ENCODE data around the gene TSGA10IP. TPM values are rescaled to one million over a fixed set of nuclear protein-coding genes. Genes with fewer than 3 reads are reported as not detected.

The TSGA10IP gene
- polyA plus RNA-seq, 1 donor (not counting 4 experiments of a cell fraction or from before 2014, with no cell fraction given) = not detected

- no peaks in the 10 kb centered on the region for H3K27me3 ChIP-seq (ENCODE audit: control insufficient read depth, extremely low read depth, insufficient read depth, low read length)
- H3K36me3 ChIP-seq (ENCODE audit: control insufficient read depth in 2 of 2, extremely low read depth in 1 of 2, insufficient read depth in 2 of 2, low read length in 2 of 2) = peaks cover 23 to 27% of the 10 kb centered on the region in 2 experiments
- dilution Hi-C loops (cut with MboI; ENCODE audit: extremely low pct_ligation_motif_present, low sequenced_read_pairs) = no loop called here
- H3K9me3 ChIP-seq (ENCODE audit: control insufficient read depth, low read depth, low read length) = no peaks in the 10 kb centered on the region
- peaks cover 9% of the 10 kb centered on the region for H3K4me1 ChIP-seq (ENCODE audit: control insufficient read depth, extremely low read depth, insufficient read depth, low read length)
- no peak overlapping the region for H3K4me2 ChIP-seq (ENCODE audit: control insufficient read depth, extremely low read depth, insufficient read depth, low read depth, low read length)
- TF ChIP-seq EZH2 (IDR thresholded peaks at IDR 0.05; ENCODE audit: low read length) (no peak), CTCF (optimal IDR thresholded peaks at IDR 0.05 in 1 of 3, IDR thresholded peaks at IDR 0.05 in 1 of 3, conservative IDR thresholded peaks at IDR 0.05 in 1 of 3; ENCODE audit: extremely low read depth in 1 of 3, insufficient read depth in 2 of 3, low read length in 3 of 3) (no peak)
- no peak overlapping the region for H3K4me3 ChIP-seq (ENCODE audit: control insufficient read depth in 2 of 3, extremely low read depth in 1 of 3, insufficient read depth in 2 of 3, low read depth in 1 of 3, low read length in 3 of 3)
- H3K9ac ChIP-seq (ENCODE audit: control insufficient read depth, extremely low read depth, insufficient read depth, low read length) = no peak overlapping the region
- no peaks in the 10 kb centered on the region for H4K20me1 ChIP-seq (ENCODE audit: control insufficient read depth, extremely low read depth, insufficient read depth, low read length)
- H3K9me1 ChIP-seq (ENCODE audit: control insufficient read depth, extremely low read depth, insufficient read depth, low read length) = peaks cover 3% of the 10 kb centered on the region
- DNase-seq (ENCODE audit: low read depth, low spot score) = no peak
- no peak overlapping the region for H2AFZ ChIP-seq (ENCODE audit: control insufficient read depth, low read length)
- H3K27ac ChIP-seq (ENCODE audit: control insufficient read depth, insufficient read depth, low read length) = no peak overlapping the region
- no peak for FAIRE-seq
- no peaks in the 10 kb centered on the region for H3K79me2 ChIP-seq (ENCODE audit: control insufficient read depth, insufficient read depth, low read length)
Measured at GRCh38 chr11:65975771-65976170, 30.5 kb downstream of the TSGA10IP start.

- Histone ChIP-seq H3K4me3 (ENCODE audit: control insufficient read depth in 2 of 3, extremely low read depth in 1 of 3, insufficient read depth in 2 of 3, low read depth in 1 of 3, low read length in 3 of 3) (no peak overlapping the region), H3K4me1 (ENCODE audit: control insufficient read depth, extremely low read depth, insufficient read depth, low read length) (peaks cover 9% of the 10 kb centered on the region), H2AFZ (ENCODE audit: control insufficient read depth, low read length) (no peak overlapping the region), H3K9me1 (ENCODE audit: control insufficient read depth, extremely low read depth, insufficient read depth, low read length) (peaks cover 3% of the 10 kb centered on the region), H4K20me1 (ENCODE audit: control insufficient read depth, extremely low read depth, insufficient read depth, low read length) (no peaks in the 10 kb centered on the region), H3K27me3 (ENCODE audit: control insufficient read depth, extremely low read depth, insufficient read depth, low read length) (no peaks in the 10 kb centered on the region), H3K36me3 (ENCODE audit: control insufficient read depth in 2 of 2, extremely low read depth in 1 of 2, insufficient read depth in 2 of 2, low read length in 2 of 2) (peaks cover 23 to 27% of the 10 kb centered on the region in 2 experiments), H3K9me3 (ENCODE audit: control insufficient read depth, low read depth, low read length) (no peaks in the 10 kb centered on the region), H3K9ac (ENCODE audit: control insufficient read depth, extremely low read depth, insufficient read depth, low read length) (no peak overlapping the region), H3K27ac (ENCODE audit: control insufficient read depth, insufficient read depth, low read length) (no peak overlapping the region), H3K4me2 (ENCODE audit: control insufficient read depth, extremely low read depth, insufficient read depth, low read depth, low read length) (no peak overlapping the region), H3K79me2 (ENCODE audit: control insufficient read depth, insufficient read depth, low read length) (no peaks in the 10 kb centered on the region)
- dilution Hi-C loops (cut with MboI; ENCODE audit: extremely low pct_ligation_motif_present, low sequenced_read_pairs) = no loop called here
- DNase-seq (ENCODE audit: low read depth, low spot score) = no peak
- TF ChIP-seq CTCF (optimal IDR thresholded peaks at IDR 0.05 in 1 of 3, IDR thresholded peaks at IDR 0.05 in 1 of 3, conservative IDR thresholded peaks at IDR 0.05 in 1 of 3; ENCODE audit: extremely low read depth in 1 of 3, insufficient read depth in 2 of 3, low read length in 3 of 3) (no peak), EZH2 (IDR thresholded peaks at IDR 0.05; ENCODE audit: low read length) (no peak)
- no peak for FAIRE-seq
Measured at GRCh38 chr11:65976216-65977176, 31.2 kb downstream of the TSGA10IP start.

Data from keratinocyte (primary cell).